ENCODE measurements around the gene SLC39A12.
"Not testable (repeated sequence)": the region's sequence is repeated elsewhere in the genome, so short reads cannot be mapped to it uniquely, and the experiment has no call there.

SLC39A12 gene

DNA sequence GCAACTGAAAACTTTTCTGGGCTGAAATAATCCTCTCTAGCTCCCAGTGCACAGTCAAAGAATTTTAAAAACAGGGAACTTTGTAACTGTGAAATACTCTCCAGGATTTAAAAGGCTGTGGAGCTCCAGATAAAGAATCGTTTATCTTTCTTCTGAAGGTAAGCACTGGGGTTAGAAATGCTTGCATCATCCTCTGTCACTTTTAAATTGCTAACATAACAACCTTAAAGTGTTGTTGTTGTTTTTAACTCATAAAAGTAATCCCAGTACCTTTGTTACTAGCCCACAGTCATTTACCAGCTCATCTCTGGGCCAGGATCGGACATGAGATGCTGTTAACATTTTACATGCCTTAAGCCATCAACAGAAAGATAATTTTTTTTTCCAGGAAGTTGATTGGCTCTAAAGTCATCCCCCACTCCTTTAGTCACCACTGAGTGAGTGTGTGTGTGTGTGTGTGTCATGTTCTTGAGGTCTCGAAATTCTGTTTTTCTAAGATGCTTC, at the start of gene SLC39A12:
SLC39A12 (plus strand) TSS at position 51 of the 504 bp plus-strand sequence. CDS start 1,359 bp downstream, outside the sequence.
- DNase-seq: no peak

DNA sequence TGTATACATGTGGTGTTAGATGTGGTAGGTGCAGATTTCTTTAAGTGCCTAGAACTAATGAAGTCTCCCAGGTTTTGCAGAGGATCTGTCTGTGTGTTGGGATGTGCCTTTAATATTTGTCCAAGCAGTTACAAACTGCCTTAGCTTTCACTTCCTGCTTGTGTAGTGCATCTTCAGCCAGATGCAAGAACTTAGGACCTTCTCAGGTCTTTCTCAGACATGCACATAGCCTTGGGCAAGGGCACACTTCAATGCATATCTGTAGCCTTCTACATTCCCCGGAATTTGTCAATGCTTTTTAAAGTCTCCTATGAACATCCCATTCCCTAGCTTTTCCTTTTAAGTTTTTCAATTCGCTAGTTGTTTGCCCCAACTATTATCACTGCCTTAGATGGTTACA, 47.2 kb upstream of the SLC39A12 start:
- DNase-seq: no peak

DNA sequence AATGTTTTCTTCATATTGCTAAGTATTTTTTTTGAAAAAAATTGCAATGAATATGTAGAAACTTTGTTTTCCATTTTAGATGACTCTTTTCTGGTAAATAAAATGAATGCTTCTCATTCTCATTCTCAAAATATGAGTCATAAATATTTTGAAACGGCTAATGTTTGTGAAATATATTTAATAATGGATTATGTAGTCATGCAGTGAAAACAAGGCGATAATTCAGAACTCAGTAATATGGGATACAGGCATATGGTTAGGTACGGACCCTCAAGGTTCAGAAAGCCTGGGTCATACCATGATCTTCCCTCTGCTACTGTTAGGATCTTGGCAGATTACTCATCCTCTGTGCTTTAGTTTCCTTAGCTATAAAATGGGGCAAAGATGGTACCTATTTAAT, 46.2 kb upstream of the SLC39A12 start:
- DNase-seq: no peak

DNA sequence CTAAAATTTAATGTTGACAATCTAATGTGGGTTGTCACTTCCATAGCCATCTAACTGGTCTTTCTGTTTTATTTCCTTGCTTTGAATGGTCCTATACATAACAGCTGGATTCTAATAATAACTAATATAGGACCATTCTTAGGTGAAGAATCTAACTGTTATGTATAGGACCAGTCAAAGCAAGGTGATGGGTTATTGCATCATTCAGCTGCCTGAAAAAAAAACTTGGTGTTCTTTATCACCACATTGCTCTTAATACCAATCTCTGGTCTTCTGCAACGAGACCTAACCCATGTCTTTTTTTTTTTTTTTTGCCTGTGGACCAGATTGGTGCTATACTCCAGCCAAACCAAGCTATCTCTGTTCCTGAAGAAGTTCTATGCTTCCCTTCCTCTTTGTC, 45.7 kb upstream of the SLC39A12 start:
- no peak for DNase-seq

DNA sequence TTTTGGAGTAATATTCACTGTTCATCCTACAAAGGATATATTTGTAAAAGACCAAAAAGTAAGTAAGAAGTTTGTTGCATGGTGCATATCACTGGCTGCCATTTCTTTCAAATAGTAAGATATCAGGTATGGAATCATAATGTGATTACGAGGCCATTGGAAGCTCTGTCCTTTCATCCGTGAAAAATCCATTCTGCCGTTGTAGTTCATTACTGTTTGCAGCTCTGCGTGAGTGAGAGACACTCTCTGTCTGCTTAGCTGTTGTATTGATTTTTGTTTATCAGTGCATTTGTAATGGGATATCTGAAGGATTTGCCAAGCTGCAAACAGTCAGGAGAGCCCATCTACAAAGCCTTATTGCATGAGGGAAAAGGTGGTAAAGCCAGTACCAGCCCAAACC, 44.1 kb upstream of the SLC39A12 start:
- DNase-seq: no peak

DNA sequence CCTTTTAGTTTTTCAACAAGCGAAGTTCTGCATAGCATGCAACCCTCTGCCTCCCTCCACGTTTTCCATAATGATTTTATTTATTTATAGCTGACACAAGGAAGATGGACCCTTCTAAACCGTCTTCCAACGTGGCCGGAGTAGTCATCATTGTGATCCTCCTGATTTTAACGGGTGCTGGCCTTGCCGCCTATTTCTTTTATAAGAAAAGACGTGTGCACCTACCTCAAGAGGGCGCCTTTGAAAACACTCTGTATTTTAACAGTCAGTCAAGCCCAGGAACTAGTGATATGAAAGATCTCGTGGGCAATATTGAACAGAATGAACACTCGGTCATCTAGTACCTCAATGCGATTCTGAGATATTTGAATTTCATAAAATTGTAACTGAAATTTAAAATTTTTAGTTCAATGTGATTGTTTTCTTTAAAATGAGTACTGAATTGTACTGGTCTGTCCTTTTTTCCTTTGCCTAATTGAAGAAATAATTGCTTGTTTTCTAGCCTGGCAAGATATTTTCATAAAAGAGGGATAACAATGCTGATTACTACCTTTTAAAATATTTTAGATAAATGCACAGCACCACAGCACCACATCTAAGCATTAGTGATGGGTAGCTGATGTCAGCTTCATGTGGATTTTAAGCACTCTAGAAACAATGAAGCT, 41.5 kb upstream of the SLC39A12 start:
- no peak for DNase-seq

DNA sequence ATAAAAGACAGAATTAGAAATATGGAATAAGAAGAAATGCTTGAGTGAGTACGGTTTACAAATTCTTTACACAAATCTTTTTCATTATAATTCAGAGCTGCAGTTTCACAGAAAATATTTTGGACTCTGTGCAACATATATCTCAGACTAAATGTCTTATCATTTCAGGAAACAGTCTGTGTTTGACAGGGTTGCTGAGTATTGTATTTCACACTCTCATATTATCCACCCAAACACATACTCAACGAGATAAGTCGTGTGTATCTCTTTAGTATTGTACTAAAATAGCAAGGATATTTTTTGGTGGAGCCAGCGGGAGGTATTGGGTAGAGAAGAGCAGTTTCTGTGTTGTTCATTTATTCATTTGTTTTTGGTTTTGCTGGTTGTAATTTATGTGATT, 39.0 kb upstream of the SLC39A12 start:
- no peak for DNase-seq

DNA sequence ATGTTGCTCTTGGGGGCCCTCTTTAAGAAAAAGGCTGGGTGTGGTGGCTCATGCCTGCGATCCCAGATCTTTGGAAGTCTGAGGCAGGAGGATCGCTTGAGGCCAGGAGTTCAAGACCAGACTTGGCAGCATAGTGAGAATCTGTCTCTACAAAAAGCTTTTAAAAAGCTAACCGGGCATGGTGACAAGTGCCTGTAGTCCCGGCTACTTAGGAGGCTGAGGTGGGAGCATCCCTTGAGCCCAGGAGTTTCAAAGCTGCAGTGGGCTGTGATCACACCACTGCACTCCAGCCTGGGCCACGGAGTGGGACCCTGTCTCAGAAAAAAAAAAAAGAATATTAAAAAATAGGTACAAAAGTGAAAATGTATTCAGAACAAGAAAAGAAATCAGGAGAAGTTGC, 38.1 kb upstream of the SLC39A12 start:
- DNase-seq: no peak

DNA sequence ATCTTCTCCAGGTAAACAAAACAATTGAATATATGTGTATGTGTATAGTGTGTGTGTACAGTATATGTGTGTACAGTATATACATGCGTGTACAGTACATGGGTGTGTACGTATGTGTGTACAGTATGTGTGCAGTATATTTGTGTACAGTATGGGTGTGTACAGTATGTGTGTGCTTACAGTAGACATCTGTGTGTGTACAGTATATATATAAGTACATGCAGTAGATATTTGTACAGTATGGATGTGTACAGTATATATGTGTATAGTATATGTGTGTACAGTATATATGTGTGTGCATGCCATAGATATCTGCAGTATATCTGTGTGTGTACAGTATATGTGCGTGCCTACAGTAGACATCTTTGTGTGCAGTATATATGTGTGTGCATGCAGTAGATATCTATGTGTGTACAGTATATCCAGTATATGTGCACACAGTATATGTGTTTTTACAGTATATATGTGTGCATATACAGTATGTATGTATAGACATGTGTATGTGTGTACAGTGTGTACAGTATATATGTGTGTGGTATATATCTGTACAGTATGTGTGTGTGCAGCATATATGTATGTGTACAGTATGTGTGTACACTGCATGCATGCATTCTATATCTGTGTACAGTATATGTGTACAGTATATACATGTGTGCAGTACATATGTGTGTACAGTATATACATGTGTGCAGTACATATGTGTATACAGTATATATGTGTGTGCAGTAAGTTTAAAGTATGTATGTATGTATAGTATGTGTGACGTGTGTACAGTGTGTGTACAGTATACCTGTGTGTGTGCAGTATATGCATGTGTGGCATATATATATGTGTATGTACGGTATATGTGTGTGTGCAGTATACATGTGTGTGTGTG, 37.3 kb upstream of the SLC39A12 start:
- no peak for DNase-seq

DNA sequence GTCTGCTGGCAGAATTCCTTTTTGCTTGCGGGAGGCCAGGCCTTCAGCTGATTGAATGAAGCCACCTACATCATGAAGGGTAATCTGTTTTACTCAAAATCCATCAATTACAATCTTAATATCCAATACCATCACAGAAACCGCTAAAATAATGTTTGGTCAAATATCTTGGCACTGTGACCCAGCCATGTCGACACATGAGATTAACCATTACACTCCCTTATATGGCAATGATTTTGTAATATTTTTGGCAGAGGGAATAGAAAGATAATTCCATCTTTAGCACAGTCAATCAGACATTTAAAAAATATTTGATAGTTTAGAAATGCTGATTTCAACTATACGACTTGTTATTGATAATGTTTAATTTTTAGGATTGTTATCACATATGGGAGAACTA, 36.5 kb upstream of the SLC39A12 start:
- no peak for DNase-seq

DNA sequence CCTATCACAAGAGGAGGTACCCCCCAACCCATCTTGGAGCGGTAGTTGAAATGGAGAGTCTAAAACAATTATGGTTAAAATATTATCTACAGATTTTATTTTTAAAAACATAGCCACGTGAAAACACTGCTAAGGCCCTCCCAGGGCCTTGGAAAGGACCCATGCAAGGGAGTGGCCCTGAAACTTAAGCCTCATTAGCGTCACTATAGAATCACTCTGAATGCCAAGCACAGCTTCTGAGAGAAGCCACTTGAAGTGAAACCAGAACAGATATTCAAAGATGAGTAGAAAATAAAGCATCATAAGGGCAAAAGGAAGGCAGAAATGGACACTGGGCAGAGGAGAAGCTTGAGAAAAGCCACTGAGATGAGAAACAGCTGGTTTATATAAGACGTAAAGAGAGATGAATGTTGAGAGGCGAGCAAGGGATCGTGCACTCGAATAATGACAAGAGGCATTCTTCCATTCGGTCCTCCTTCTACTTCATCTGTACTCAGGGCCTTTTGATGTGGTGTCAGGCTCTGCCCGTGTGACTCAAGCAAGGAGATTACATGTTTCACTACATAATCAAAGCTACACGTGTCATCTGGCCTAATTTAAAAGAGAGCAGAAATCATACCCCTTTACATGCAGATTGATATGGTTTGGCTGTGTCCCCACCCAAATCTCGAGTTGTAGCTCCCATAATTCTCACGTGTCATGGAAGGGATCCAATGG, 33.4 kb upstream of the SLC39A12 start:
- no peak for DNase-seq

DNA sequence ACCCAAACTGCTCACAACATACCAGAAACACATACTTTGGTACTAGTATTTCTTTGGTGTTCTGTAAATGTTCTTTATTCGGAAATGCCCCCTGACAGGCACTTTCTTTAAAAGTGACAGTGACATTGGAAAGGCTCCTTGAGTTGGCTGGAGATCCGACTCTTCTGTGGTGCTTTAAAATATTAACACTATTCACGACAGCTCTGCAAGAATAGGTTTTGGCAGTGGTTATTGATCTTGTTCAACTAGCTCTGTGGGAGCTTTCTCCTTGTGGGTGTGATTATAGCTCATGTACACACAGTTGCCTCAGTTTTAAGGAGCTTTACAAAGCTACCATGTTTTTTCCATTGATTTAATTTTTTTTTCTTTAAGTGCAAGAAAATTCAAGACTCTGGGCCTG, 30.3 kb upstream of the SLC39A12 start:
- no peak for DNase-seq

DNA sequence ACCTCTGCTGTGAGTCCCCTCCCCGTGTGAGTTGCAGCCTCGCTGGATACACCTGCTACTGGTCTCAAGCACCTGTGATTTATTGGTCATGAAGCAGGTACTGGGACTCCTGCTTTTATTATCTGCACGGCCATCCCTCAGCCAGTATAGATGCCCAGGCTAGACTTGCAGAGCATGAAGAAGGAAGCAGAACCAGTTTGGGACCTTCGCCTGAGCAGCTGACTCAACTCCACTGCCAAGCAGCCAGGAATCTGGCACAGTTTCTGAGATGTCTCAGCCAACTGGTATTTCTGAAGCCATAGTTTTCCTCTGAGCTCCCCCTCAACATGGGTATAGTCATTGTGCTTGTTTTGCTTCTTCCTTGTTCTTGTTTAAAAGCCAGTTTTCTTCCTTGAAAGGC, 28.0 kb upstream of the SLC39A12 start:
- DNase-seq: no peak

DNA sequence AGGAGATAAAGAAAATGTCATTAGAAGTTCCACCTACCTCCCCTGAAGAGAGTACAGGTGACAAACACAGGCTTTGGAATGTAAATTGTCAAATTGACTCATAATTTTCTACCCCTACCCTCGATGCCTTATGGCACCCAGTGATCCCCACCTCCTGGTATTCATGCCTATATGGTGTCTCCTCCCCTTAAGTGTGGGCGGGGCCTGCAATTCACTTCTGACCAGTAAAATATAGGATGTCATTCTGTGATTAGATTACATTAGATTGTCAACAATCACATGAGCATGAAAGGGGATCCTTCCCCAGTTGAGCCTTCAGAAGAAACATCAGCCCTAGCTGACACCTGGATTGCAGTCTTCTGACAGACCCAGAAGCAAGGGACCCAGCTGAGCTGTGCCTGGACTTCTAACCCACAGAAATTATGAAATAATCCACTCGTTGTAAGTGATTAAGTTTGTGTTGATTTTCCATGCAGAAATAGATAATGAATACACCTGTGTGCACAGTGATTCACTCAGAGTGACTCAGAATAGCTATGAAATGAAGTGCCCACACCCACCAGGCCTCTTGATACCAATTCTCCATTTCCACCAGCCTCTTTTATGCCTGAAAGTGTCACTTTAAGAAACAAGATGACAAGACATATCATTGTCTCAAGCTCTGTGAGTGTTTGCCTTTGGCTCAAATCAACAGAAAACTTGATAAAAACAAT, 8.5 kb upstream of the SLC39A12 start:
- DNase-seq: no peak

DNA sequence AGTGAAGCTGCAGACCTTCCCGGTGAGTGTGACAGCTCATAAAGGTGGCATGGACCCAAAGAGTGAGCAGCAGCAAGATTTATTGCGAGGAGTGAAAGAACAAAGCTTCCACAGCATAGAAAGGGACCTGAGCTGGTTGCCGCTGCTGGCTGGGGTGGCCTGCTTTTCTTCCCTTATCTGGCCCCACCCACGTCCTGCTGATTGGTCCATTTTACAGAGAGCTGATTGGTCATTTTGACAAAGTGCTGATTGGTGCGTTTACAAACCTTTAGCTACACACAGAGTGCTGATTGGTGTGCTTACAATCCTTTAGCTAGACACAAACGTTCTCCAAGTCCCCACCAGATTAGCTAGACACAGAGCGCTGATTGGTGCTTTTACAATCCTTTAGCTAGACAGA, 1.4 kb upstream of the SLC39A12 start:
- DNase-seq: not testable (repeated sequence)

DNA sequence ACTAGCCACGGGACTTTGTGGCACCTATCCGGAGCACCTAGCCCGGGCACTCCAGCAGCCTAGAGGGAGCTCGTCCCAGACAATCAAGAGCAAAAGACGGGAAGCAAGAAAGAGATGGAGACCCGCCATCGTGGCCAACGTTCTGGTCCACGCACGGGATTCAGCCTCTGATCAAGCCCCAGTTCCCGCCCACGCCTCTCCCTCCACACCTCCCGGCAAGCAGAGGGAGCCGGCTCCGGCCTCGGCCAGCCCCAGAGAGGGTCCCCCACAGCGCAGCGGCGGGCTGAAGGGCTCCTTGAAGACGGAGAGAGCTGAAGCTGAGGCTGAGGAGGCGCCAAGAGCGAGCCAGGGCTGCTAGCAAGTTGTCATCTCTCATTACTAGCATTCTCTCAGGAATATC, 992 bp upstream of the SLC39A12 start:
- DNase-seq: no peak

DNA sequence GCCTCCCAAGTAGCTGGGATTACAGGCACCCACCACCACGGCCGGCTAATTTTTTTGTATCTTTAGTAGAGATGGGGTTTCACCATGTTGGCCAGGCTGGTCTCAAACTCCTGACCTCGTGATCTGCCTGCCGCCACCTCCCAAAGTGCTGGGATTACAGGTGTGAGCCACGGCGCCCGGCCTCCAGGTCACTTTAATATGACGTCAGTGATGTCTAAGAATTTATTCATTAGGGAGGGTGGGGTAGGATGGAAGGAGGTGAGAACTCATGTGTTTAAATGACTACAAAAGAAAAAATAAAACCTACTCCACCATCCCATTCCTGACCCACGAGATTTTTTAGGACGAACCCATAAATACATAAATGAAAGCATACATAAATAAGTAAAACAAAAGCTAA, 2.7 kb downstream of the SLC39A12 start:
- not testable (repeated sequence) for DNase-seq

DNA sequence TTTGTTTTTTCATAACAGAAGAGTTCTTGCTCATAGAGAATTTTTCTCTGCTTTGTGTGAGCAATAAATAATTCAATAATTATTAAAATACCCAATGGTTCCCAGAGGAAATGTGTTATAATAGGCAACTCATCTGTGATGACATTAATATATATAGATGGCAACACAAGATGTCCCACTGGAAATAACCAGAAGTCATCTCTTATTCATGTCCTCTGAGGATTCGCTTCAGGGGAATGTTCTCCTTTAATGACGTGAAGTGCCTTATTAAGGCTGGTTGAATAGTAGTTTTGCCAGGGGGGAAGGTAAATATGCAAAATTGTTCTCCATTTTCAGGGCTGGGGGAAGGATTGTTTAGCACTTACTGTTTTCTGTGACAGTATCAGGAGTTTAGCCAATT, 3.1 kb downstream of the SLC39A12 start:
- DNase-seq: no peak

DNA sequence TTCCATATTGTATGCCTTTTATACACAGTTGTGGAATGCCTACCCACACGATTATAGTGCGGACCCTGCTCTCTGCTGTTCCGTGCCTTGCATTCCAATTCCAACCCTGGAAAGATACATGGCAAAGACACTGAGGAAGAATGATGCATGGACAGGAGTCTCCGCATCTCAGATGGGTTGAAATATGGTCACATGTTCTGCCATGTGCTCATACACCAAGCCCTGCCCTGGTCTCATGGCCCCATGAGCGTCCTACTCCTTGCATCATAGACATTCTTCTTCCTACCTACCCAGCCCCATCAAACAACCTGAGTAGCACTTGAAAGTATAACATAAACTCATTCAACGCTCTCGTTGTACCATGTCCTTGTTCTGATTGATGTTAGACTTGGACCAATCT, 6.3 kb downstream of the SLC39A12 start:
- no peak for DNase-seq

DNA sequence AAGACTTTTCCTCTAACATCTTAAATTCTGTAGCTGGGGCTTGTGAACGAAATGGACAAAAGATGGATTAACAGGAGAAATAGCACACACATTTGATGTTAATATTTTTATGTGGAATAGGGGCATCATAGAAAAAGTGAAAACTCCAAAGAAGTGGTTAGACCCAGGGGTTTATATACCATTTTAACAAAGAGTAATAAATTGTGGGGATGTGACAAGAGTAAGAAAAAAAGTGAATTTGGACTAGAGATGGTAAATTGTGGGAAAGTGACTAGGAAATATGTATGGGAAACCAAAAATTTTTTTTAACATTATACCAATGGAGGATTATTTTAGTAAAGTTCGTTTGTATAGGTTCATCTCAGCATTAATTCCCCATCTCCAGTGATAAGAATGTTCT, 8.2 kb downstream of the SLC39A12 start:
- DNase-seq: no peak

DNA sequence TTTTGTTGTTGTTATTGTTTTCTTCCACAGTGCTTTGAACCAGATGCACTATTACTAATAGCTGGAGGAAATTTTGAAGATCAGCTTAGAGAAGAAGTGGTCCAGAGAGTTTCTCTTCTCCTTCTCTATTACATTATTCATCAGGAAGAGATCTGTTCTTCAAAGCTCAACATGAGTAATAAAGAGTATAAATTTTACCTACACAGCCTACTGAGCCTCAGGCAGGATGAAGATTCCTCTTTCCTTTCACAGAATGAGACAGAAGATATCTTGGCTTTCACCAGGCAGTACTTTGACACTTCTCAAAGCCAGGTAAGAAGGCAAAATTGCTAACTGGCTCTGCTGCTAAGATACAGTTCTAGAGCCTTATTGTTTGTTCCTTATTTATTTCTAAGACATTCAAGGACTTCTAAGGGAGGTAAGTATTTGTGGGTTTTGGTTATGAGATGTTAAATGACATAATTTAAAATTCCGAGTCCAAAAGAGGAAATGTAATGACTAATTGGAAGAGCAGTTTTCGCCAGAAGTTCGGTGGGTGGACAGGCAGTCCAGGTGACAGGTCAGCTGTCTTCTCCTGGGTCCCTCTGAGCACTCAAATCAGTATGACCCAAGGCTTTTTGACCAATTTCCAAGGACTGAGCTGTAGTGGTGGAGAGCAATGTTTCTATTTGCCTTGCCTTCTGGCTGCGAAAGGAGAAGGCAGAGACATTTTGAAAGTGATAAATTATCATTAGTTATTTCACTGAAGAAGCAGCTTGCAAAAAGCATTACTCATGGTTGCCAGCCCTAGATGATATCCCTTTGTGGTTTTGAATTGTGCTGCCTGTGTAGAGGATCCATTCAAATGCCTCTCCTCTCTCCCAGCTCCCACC, 10.1 kb downstream of the SLC39A12 start:
- DNase-seq: no peak

DNA sequence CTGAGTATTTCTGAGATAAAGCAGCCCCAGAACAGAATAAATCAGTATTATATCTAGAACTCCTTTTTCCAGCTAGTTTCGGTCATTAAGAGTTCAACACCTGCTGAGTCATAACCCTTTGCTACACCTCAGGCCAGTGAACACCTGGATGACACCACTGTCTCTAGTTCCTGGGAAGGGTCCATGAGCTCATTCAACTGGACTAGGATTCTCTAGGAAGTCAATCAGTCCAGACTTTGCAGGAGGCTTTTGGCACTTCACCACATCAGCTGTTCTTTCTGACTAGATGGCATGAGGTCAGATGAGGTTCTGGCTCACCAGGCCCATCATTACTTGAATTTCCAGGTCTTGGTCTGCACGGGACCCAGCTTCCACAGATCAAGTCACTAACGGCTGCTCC, 11.7 kb downstream of the SLC39A12 start:
- no peak for DNase-seq
